GM19193 (cell line): ENCODE data around the gene SLC2A13.

Experiments
- POLR2A ChIP-seq: IDR thresholded peaks from 4 replicates; pipeline ENCODE4 v1.6.1; 2011; ENCODE audit not compliant: insufficient read depth, insufficient read length; ENCODE audit errors: extremely low read depth

SLC2A13 gene

DNA sequence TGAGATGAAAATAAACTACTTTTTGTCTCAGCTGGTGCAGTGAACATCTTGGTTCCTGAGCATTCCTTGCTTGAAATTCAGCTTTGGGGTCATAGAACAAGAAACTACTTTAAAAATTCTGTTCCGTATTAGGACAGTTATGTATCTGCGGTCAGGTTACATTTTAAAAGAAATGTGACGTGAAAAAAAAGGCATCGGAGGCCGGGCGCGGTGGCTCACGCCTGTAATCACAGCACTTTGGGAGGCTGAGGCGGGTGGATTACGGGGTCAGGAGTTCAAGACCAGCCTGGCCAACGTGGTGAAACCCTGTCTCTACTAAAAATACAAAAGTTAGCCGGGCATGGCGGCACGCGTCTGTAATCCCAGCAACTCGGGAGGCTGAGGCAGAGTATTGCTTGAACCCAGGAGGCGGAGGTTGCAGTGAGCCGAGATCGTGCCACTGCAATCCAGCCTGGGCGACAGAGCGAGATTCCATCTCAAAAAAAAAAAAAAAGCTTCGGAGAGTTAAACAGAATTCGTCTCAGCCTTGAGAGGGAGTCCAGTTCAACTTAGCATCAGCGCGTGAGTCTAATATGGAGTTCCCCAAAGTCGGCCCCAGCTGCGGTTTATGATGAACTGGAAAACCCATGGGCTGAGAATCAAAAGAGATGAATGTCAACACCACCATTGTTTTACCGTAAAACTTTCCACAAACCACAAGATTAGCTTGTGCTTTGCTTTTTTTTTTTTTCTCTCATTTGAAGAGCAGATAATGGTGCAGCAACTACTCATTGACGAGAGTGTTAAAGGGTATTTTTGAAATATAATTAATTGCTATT lies 2.1 kb upstream of the SLC2A13 start:
- no peak for TF ChIP-seq POLR2A

DNA sequence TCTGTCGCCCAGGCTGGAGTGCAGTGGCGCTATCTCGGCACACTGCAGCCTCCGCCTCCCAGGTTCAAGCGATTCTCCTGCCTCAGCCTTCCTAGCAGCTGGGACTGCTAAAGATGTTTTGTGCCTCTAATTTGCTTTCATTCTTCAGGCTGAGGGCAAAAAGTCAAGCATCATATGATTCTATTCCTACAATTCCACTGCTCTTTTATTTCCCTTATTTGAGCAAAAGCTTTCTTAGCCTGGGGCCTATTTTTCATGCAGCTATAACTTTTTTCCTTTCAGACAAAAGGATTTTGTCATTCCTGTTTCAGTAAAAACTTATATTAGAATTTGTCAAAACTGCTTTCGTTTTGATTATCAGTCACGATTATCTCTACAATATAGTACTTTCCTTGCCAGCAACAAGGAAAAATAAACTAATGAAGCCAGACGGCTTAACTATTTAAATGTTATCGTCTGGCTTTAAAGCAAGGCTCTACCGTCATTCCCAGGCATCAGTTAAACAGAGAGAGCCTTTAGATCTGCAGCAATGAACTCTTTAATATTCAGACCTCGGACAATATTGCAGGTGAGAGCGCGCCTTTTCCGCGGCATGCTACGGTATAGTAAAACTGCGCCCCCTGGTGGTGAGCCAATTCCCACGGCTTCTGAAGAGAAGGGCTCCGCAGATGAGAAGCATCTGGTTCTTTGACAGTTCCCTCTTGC lies 1.4 kb upstream of the SLC2A13 start:
- TF ChIP-seq POLR2A = no peak

GRCh38 chr12:40106655-40107054 lies 774 bp upstream of the SLC2A13 start:
- no peak for TF ChIP-seq POLR2A

GRCh38 chr12:40106202-40106533 lies 287 bp upstream of the SLC2A13 start:
- no peak for TF ChIP-seq POLR2A

- TF ChIP-seq POLR2A = no peak
These were observed 691 bp downstream of the SLC2A13 start for GRCh38 chr12:40105265-40105514.

DNA sequence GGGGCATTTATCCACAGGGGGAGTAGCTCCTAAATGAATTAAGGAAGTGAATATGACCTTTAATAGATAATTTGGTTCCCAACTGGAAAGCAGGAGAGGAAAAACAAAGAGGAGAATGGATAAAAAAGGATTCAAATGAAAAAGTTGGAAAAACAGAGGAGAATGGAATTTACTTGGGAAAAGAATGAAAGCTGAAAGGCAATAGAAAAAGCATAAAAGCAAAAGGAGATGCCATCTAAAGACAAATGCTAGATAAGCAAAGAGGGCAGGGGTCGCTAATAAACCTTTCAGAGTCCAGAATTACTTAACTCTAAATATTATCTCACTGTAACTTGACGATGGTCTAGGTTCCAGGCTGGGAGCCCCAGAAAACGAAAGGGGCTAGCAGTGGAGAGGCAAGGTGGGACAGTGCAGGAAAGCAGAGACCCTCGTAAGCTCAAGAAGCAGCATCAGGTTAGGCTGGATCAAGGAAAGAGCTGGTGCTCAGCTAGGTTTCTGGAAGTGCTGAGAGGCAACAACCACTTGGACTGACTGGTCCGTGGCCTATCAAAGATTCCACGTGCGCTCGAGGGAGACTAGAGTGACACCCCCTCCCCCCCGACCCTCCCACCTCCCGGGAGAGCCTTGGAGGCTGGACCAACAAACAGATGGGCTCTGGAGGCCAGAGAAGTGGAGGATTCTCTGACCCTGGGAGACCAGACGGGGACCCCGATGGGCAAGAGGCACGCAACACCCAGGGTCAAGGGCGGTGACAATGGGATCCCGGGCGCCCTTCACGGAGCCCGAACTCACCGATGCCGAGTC lies 1.2 kb downstream of the SLC2A13 start:
- TF ChIP-seq POLR2A = no peak

- no peak for TF ChIP-seq POLR2A
These were observed 2.8 kb downstream of the SLC2A13 start for GRCh38 chr12:40103043-40103442.

- no peak for TF ChIP-seq POLR2A
These were observed 4.1 kb downstream of the SLC2A13 start for GRCh38 chr12:40101747-40102146.

- no peak for TF ChIP-seq POLR2A
These were observed 6.4 kb downstream of the SLC2A13 start for GRCh38 chr12:40099423-40099853.

- no peak for TF ChIP-seq POLR2A
These were observed 7.3 kb downstream of the SLC2A13 start for GRCh38 chr12:40098406-40099145.

GRCh38 chr12:40093512-40093911 lies 12.4 kb downstream of the SLC2A13 start:
- no peak for TF ChIP-seq POLR2A

DNA sequence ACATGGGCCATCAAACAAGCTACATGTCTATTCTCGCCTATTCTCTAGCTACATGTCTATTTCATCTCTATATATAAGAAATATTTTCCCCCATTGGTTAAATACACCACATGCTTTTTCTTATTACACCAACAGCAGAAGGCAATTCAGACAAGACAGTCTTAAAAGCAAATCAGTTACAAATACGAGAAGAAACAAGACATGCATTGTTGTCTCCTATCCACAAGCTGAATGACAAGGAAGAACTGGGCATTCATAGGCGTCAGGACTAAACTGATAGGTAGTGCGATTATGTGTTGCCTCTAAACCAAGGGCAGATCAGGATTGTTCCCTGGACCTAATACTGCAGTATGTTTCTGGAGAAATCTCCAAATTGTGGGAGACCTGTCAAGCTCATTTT lies 19.4 kb downstream of the SLC2A13 start:
- no peak for TF ChIP-seq POLR2A

DNA sequence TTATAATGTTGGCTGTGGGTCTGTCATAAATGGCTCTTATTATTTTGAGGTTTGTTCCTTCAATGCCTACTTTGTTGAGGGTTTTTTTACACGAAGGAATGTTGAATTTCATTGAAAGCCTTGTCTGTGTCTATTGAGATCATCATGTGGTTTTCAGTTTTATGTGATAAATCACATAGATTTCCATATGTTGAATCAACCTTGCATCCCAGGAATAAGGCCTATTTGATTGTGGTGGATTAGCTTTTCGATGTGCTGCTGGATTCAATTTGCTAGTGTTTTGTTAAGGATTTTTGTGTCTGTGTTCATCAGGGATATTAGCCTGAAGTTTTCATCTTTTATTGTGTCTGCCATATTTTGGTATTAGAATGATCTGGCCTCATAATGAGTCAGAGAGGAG lies 27.6 kb downstream of the SLC2A13 start:
- no peak for TF ChIP-seq POLR2A

DNA sequence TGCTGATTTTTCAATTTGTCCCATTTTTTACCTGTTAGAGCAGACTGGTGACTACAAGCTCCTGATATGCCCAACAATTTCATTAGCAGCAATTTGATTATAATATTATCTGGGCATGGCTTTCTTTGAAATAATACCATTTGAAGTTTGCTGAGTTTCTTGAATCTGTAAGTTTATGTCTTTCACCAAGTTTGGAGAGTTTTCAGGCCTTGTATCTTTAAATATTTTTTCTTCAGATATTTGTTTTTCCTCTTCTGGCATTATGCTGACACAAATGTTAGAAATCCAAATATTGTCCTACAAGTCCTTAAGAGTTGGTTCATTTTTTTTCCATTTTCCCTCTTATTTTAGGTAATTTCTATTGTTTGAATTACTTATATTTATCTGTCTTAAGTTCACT lies 30.4 kb downstream of the SLC2A13 start:
- TF ChIP-seq POLR2A = no peak

GRCh38 chr12:40068416-40068815 lies 37.5 kb downstream of the SLC2A13 start:
- no peak for TF ChIP-seq POLR2A
